HG03520 (cell line): ENCODE data around the gene RYK.
"Not testable (repeated sequence)": the region's sequence is repeated elsewhere in the genome, so short reads cannot be mapped to it uniquely, and the experiment has no call there.

Experiments used
- ATAC-seq: cut with Tn5 transposase; IDR thresholded peaks from one replicate; pipeline ENCODE4 v1.9.1; 2021; ENCODE audit warnings: mild to moderate bottlenecking, moderate library complexity; ENCODE audit not compliant: unreplicated experiment

Gene RYK

DNA sequence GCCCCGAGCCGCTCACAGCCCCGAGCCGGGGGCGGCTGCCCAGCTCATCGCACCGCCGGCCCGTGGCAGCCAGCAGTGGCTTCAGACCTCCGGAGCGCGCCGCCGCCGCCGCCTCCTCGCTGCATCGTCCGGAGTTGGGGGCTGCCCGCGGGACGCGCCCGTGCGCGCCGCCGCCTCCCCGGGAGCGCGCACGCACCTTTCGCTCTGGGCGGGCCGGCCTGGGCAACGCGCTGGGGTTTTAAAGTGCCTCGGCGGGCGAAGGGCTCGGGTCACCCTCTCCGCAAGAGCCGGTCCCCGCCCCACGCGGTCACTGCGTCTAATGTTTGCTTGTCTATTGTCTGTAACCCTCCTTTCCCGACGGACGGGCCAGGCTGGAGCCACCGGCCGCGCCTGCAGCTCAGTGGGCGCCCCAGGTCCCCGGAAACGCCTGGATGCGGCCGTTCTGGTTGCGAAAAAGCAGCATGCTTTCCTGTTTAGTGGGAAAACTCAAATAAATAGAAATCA, at the start of gene RYK:
Gene RYK (minus strand): TSS at position 143 of the 504 bp plus-strand sequence. CDS start 205 bp downstream, outside the sequence.
- ATAC-seq: peak; percentile 69

DNA sequence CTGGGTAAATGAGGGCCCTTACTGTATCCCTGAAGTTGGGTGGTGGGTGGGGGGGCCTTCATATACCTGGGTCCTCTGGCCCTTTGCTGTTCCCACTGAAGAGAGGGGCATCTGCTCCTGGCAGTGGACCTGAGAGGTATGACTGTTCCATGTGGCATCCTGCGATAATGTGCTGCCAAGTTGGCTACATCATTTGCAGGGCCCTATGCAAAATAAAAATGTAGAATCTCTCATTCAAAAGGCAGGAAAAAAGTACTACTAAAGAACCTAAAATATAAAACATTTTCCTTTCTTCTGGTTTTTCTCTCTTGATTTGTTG, 49.2 kb upstream of the RYK start:
- ATAC-seq: no peak

DNA sequence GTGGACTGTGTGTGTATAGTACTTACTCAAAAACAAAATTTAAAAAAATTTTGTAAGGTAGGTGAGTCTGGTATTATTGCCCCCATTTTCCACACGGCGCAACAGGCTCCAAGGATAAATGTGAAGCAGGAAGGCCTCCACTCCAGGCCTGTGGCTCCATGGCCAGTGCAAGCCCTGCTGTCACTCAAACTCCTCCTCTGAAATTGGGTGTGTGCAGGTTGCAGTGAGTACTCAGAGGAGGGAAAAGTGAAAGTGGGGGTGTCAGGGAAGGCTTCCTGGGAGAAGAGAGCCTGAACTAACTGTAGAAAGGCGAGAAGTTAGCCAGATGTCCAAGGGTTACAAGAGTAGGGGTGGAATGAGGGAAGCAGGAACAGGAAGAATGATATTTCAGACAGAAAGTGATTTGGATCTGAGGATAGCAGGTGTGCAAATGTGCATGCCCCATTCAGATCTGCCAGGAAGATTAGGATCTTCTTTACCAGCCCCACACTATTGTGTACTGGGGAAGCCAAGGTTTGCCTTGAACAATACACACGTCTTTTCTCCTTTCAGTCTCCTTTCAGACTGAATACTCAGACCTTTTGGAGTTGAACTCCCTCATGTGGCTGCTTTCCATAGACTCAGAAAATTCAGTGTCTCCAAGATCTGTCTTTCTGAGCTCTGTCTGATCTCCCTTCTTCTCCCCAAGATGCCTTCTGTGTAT, 48.7 kb upstream of the RYK start:
- no peak for ATAC-seq

DNA sequence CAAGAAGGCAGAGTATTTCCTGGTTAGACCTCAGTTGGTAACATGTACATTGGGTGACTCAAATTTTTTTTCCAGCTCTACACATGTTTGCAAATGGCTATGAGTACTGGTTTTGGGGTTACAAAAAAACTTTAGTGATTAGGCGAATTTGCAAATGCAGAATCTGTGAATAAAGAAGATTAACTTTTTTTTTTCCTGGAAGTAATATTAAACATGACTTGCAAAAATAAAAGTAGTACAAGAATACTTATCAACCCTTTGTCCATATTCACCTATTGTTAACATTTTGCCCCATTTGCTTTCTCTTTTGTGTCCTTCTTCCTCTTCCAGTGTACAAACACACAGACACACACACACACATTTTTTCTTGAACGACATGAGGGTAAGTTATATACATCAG, 47.6 kb upstream of the RYK start:
- no peak for ATAC-seq

DNA sequence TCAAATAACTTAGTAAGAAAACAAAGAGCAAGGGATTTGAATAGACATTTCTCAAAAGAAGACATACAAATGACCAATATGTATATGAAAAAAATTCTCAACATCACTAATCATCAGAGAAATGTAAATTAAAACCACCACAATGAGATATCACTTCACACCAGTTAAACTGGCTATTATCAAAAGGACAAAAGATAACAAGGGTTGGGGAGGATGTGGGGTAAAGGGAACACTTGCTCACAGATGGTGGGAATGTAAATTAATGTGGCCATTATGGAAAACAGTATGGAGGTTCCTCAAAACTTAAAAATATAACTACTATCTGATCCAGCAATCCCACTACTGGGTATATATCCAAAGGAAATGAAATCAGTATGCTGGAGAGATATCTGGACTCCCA, 46.0 kb upstream of the RYK start:
- ATAC-seq: no peak

DNA sequence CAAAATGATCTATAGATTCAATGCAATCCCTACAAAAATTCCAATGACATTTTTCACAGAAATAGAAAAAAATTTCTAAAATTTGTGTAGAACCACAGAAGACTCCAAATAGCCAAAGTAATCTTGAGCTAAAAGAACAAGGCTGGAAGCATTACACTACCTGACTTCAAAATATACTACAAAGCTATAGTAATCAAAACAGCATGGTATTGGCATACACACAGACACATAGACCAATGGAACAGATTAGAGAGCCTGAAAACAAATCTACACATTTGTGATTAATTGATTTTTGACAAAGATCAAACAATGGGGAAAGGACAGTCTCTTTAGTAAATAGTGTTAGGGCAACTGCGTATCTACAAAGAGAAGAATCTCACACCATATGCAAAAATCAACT, 45.3 kb upstream of the RYK start:
- no peak for ATAC-seq

DNA sequence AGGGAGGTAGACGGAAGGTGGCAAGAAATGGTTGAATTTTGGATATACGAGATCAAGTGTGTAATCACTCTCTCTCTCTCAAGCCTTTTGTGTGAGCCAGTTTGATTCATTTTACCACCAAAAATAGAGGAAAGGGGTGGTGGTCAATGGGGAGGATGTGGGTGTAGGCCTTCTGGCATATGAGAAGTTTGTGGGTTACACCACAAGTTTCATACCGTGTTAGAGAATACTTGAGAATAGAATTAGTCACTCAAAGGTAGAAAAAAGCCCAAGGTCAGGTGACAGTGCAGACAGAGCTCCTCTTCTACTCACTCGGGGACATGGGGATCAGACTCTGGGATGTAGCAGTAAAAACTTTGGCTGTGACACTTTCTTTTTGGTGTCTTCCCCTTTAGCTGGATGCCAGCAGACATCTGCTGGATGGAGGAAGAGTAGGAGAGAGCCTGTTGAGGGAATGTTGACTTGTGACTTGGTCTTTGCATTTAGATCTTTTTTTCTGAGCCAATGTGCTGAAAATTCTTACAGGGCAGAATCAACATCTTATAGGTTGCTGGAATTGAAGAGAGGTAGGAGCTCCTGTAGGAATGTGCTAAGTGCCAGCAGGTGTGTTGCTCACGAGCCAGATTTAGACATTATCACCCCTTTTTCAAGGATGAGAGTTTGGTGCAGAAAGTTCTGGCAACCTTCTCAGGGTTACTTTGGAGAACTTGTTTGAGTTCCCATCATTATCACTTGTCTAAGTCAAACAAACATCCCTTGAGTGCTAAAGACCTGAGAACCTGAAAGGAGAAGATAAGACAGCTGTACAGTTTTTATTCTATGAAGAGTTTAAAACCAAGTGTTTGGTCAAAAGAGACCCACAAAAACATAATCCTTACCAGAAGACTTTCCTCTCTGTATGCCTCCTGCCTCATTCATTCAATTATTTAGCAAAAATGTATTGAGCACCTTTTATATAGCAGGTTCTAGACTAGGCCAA, 43.9 kb upstream of the RYK start:
- ATAC-seq: peak; percentile 100

DNA sequence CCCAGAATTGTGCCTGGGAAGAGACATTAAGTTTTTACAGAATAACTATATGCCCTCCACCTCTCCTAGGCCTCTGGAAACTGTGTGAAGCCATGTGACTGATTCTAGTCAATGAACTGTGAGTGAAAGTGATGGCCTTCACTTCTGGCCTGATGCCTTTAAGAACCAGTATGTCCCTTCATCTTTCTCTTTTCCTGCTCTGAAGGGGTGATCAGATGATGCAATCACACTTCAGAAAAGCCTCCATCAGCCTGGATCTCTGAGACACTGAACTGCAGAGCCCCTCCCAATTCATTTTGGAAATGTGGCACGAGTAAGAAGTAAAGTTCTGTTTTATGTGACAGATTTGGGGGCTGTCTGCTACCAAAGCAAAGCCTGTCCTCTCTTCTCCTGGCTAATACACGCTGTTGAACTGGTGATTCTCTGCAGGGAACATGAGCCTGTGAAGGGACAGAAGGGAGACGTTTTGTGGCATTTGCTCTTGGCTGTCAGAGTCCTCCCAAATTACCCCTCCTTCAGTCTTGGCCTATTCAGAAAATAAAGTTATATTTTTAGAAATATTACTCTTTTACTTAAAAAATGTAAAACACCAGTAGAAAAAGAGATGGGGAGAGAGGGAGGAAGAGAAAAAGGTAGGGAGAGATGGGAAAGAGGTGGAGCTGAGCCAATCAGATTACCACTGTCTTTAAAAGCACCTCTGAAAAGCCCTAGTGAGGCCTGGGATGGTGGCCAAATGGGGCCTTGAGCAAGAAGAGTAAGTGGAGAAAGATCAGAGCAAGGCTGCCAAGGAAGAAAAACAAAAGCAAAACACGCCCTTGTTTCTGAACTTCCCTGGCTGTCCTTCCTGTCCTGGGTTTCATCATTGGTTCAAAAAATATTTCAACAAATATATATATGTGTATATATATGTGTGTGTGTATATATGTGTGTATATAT, 40.9 kb upstream of the RYK start:
- no peak for ATAC-seq

DNA sequence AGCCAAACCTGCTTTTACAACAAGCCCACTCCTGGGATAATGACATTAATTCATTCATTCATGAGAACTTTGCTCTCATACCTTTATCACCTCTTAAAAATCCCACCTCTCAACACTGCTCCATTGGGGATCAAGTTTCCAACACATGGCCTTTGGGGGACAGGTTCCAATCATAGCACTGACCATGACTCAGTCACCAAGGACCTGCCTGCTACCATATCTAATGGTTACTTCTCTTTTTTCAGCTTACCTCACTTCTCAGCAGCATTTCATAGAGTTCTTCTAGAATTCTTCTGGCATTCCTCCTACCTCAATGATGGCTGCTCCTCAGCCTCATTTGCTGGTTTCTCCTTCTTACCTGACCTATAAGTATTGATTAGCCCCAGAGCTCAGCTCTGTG, 36.9 kb upstream of the RYK start:
- no peak for ATAC-seq

DNA sequence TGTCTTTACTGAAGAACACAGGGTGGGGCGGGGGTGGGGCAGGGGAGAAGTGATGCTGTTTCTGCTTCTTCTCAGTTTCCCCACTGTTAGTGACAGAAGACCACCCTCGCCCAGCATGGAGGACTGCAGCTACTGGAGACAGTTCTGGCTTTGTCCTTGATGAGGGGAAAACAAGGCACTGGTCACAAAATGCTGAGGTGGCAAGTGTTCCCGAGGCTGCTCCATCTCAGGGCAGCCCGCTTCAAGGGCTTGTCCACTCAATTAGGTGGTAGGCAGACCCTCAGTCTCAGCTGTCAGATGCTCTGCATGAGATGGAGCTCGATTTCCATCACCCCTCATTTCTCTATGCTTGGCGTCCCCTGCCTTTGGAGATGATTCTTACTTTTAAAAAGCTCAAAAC, 33.8 kb upstream of the RYK start:
- no peak for ATAC-seq

DNA sequence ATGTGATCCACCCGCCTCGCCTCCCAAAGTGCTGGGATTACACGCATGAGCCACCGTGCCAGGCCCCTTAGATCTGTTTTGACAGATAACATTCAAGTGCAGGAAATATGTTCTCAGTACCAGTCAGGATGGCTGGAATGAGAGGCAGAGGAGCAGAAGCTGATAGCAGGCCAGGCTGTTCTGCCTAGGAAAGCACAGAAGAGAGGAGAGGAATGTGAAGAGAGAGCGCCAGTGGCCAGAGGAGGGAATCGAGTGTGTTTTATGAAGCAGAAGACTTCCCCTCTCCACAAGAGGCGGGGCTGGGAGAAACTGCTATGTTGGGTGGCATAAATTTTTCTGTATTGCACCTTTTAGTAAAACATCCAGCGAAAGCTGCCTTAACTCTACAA, 32.0 kb upstream of the RYK start:
- no peak for ATAC-seq

DNA sequence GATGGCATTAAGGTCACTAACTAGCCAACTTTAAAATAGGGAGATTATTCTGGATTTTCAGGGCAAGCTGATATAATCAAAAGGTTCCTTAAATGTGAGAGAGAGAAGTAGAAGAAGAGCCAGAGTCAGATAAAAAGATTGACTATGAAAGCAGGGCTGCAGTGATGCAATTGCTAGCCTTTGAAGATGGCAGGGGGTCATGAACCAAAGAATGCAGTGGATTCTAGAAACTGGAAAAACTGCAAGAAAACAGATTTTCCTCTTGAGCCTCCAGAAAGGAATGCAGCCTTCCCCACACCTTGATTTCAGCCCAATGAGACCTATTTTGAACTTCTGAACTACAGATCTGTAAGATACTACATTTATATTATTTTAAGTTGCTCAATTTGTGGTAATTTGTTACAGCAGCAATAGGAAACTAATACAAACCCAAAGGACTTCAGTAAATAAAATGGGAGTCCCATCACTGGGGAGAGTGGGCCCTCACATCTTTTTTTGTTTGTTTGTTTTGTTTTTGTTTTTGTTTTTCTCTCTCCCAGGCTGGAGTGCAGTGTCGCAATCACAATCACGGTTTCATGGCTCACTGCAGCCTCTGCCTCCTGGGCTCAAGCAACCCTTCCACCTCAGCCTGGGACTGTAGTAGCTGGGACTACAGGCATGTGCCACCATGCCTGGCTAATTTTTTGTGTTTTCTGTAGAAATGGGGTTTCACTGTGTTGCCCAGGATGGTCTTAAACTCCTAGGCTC, 31.4 kb upstream of the RYK start:
- no peak for ATAC-seq

DNA sequence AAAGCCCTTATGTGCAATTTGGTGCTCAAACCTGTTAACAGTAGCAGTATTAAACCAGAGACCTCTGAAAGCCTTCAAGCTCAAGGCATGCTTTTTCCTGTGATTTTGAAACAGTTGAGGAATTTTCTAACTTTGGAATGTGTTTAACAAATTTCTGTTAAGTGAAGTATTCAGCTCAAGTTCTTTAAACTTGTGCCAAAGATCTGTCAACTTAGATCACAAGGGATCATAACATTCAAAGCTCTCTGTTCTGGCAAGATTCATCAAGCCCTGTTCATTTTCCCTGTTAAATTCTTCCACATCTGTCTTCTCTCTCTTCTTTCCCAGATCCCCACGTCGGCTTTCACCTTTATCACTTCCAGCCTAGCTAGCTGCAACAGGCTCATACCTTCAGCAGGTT, 28.8 kb upstream of the RYK start:
- no peak for ATAC-seq

DNA sequence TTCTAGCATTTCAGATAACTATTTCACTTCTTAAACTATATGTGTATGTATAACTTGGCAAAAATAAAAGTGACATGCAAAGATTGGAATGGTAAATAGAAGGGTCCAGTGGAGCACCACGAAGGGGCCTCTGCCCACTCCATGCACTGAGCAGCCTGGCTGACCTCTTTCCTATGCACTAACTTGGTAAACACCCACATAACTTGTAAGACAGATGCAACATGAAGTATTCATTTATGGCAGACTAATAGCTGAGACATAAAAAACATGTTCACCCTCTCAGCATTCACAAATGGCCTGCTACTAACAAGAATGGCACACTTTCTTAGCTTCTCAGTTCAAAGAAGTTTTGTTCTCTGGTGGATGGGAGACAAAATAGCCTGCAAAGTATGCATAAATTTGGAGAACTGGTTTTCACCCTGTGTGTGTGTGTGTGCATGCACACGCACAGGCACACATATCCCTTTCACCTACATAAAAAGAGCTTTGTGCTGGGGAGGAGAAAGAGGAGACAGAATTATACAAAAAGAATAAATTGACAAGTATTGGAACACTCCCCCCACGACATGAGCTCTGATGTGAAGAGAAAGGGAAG, 26.5 kb upstream of the RYK start:
- ATAC-seq: no peak

DNA sequence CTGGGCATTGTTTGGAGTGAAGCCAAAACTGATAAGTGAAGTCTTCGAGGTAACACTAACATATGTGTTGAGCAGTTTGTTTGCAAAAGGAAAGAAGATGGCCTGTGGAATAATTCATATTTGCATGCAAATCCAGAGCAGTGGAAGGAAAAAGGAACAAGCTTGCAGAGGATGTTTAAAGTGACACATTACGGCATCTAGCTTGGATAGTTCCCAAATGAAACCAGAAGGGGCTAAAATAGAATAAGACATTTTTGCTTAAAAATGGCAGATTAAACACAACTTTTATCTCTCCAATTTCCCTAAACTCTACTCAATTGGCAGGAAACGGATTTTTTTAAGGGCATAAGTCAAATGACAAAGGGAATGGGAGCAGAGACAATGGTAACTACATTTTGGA, 25.4 kb upstream of the RYK start:
- ATAC-seq: no peak

DNA sequence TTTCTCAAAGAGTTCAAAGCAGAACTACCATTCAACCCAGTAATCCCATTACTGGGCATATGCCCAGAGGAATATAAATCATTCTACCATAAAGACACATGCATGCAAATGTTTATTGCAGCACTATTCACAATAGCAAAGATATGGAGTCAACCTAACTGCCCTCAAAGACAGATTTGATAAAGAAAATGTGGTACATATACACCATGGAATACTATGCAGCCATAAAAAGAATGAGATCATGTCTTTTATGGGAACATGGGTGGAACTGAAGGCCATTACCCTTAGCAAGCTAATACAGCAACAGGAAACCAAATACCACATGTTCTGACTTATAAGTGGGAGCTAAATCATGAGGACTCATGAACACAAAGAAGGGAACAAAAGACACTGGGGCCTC, 24.5 kb upstream of the RYK start:
- ATAC-seq: not testable (repeated sequence)

DNA sequence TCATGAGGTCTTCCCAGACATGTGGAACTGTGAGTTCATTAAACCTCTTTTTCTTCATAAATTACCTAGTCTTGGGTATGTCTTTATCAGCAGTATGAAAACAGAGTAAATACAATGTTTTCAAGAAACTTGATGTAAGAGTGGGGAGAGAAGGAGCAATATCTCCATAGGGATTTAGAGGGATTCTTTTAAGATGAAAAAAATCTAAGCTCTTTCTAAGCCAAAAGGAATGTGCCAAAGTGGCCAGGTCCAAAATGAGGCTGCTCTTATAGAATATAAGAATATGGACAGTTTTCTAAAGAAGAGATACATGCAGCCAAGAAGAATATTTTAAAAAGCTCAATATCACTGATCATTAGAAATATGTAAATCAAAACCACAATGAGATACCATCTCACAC, 23.9 kb upstream of the RYK start:
- ATAC-seq: no peak

DNA sequence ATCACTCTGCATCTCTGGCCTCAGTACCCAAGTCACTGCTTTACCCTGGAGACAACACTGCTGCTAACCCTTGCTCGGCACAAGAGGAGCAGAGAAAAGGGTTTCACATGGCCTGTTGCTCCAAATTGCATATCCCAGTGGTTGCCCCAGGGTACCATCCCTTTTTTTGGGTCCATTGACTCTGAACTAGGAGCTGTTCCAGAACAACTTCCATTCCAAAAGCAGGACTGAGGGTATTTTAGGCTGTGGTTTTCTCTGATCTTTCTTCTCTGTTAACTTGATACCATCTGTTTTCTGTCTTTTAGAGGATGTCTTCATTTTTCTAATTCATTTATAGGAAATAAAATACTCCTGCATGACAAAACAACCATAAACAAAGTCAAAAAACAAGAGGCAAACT, 17.3 kb upstream of the RYK start:
- ATAC-seq: no peak

DNA sequence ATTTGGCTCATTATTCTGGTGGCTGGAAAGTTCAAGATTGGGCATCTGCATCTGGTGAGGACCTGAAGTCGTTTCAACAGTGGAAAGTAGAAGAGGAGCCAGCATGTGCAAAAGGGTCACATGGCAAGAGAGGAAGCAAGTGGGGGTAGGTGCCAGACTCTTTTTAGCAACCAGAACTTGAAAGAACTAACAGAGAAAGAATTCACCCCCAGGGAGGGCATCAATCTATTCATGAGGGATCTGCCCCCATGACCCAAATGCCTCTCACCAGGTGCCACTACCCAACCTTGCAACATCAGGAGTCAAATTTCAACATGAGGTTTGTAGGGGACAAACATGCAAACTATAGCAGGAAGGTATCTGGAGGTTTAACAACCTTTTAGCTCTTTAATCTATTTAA, 10.3 kb upstream of the RYK start:
- no peak for ATAC-seq

DNA sequence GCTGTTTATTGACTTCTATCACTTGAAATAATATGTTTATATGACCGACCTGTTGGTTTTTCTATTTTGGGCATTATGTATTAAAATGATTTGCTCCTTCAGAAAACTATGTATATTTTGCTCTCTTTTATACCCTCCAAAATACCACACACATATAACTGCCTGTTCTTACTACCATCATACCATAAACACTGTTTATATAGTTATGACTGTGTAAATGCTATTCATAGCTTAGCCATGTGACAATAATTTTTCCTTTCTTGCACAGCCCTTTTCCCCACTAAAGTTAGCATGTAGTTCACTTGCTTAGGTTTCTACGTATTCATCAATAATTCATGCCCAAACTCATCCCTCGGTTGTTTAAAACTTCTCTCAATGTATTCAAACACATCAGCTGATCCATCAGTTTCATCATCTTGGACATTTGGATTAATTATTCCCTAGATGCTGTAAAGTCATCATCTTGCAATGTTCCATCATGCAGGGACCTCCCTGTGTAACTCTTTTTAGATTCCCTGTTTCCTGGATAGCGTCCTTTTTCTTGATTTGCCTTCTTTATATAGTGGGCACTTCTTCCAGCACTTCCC, 8.2 kb upstream of the RYK start:
- no peak for ATAC-seq
